Measurements from ENCODE around the gene TRAPPC14. TPM values are rescaled to one million over a fixed set of nuclear protein-coding genes. Genes with fewer than 3 reads are reported as not detected.
"Not testable (repeated sequence)": the region's sequence is repeated elsewhere in the genome, so short reads cannot be mapped to it uniquely, and the experiment has no call there.

The TRAPPC14 gene
- total RNA-seq, 1 donor from 2014 or later = 30.2 TPM

- peaks cover 18% of the 10 kb centered on the region for H3K36me3 Mint-ChIP-seq (ENCODE audit: low read depth, unreplicated experiment)
- H3K4me1 Mint-ChIP-seq (ENCODE audit: unreplicated experiment) = peaks cover 35% of the 10 kb centered on the region
- no peak for DNase-seq (ENCODE audit: low spot score)
- no peak overlapping the region for H3K4me3 Mint-ChIP-seq (ENCODE audit: unreplicated experiment)
- peaks cover 9% of the 10 kb centered on the region for H3K27me3 Mint-ChIP-seq (ENCODE audit: unreplicated experiment)
- no peaks in the 10 kb centered on the region for H3K9me3 Mint-ChIP-seq (ENCODE audit: unreplicated experiment)
- no peak overlapping the region for H3K27ac Mint-ChIP-seq (ENCODE audit: unreplicated experiment)
- TF ChIP-seq CTCF (IDR thresholded peaks at IDR 0.05; ENCODE audit: unreplicated experiment) = no peak
These were observed 5.4 kb downstream of the TRAPPC14 start for GRCh38 chr7:100152937-100153666.

GRCh38 chr7:100152404-100152803 lies 6.1 kb downstream of the TRAPPC14 start:
- Mint-ChIP-seq H3K4me1 (ENCODE audit: unreplicated experiment) (peaks cover 31% of the 10 kb centered on the region), H3K4me3 (ENCODE audit: unreplicated experiment) (peak overlapping the region; percentile 72), H3K9me3 (ENCODE audit: unreplicated experiment) (no peaks in the 10 kb centered on the region), H3K27me3 (ENCODE audit: unreplicated experiment) (peaks cover 10% of the 10 kb centered on the region), H3K27ac (ENCODE audit: unreplicated experiment) (peak overlapping the region; percentile 82), H3K36me3 (ENCODE audit: low read depth, unreplicated experiment) (peaks cover 18% of the 10 kb centered on the region)
- no peak for TF ChIP-seq CTCF (IDR thresholded peaks at IDR 0.05; ENCODE audit: unreplicated experiment)
- DNase-seq (ENCODE audit: low spot score) = no peak

GRCh38 chr7:100148559-100149328 lies 9.8 kb downstream of the TRAPPC14 start, which contains the start of gene LAMTOR4:
TSS of gene LAMTOR4 (plus strand) at chr7:100148918. CDS start at chr7:100148973, 55 bp downstream.
- Mint-ChIP-seq H3K27me3 (ENCODE audit: unreplicated experiment) (peaks cover 3% of the 10 kb centered on the region), H3K27ac (ENCODE audit: unreplicated experiment) (peak within 1 kb of the TSS; percentile 76), H3K4me1 (ENCODE audit: unreplicated experiment) (peaks cover 20% of the 10 kb centered on the region), H3K9me3 (ENCODE audit: unreplicated experiment) (no peaks in the 10 kb centered on the region), H3K4me3 (ENCODE audit: unreplicated experiment) (peak within 1 kb of the TSS; percentile 97), H3K36me3 (ENCODE audit: low read depth, unreplicated experiment) (peaks cover 7% of the 10 kb centered on the region)
- peak; percentile 92 for DNase-seq (ENCODE audit: low spot score)
- TF ChIP-seq CTCF (IDR thresholded peaks at IDR 0.05; ENCODE audit: unreplicated experiment) = no peak

GRCh38 chr7:100148225-100148558 lies 10.3 kb downstream of the TRAPPC14 start:
- H3K4me1 Mint-ChIP-seq (ENCODE audit: unreplicated experiment) = peaks cover 18% of the 10 kb centered on the region
- no peak for DNase-seq (ENCODE audit: low spot score)
- TF ChIP-seq CTCF (IDR thresholded peaks at IDR 0.05; ENCODE audit: unreplicated experiment) = no peak
- peak overlapping the region; percentile 73 for H3K27ac Mint-ChIP-seq (ENCODE audit: unreplicated experiment)
- H3K27me3 Mint-ChIP-seq (ENCODE audit: unreplicated experiment) = peaks cover 3% of the 10 kb centered on the region
- H3K36me3 Mint-ChIP-seq (ENCODE audit: low read depth, unreplicated experiment) = peaks cover 7% of the 10 kb centered on the region
- H3K9me3 Mint-ChIP-seq (ENCODE audit: unreplicated experiment) = no peaks in the 10 kb centered on the region
- peak overlapping the region; percentile 97 for H3K4me3 Mint-ChIP-seq (ENCODE audit: unreplicated experiment)

- DNase-seq (ENCODE audit: low spot score) = no peak
- H3K27me3 Mint-ChIP-seq (ENCODE audit: unreplicated experiment) = peaks cover 3% of the 10 kb centered on the region
- no peak overlapping the region for H3K27ac Mint-ChIP-seq (ENCODE audit: unreplicated experiment)
These were observed 11.2 kb downstream of the TRAPPC14 start for GRCh38 chr7:100147278-100147677.

GRCh38 chr7:100146350-100146749 lies 12.2 kb downstream of the TRAPPC14 start:
- not testable (repeated sequence) for DNase-seq (ENCODE audit: low spot score); H3K27me3 Mint-ChIP-seq (ENCODE audit: unreplicated experiment); H3K4me3 Mint-ChIP-seq (ENCODE audit: unreplicated experiment); H3K27ac Mint-ChIP-seq (ENCODE audit: unreplicated experiment); H3K9me3 Mint-ChIP-seq (ENCODE audit: unreplicated experiment); H3K36me3 Mint-ChIP-seq (ENCODE audit: low read depth, unreplicated experiment); H3K4me1 Mint-ChIP-seq (ENCODE audit: unreplicated experiment)

More at GRCh38 chr7:100147278-100147677, 11.2 kb downstream of the TRAPPC14 start:
- Mint-ChIP-seq H3K4me1 (ENCODE audit: unreplicated experiment) (peaks cover 11% of the 10 kb centered on the region), H3K9me3 (ENCODE audit: unreplicated experiment) (no peaks in the 10 kb centered on the region), H3K36me3 (ENCODE audit: low read depth, unreplicated experiment) (peaks cover 3% of the 10 kb centered on the region), H3K4me3 (ENCODE audit: unreplicated experiment) (no peak overlapping the region)
- TF ChIP-seq CTCF (IDR thresholded peaks at IDR 0.05; ENCODE audit: unreplicated experiment) = no peak
